NCI-H526 treated with DMSO at 0.1 percent for 48 hours (cell line): ENCODE results near the gene MT1G.
A peak's percentile ranks its signal among the peaks of the same experiment; 100 is the strongest.
"Not testable (repeated sequence)": the region's sequence is repeated elsewhere in the genome, so short reads cannot be mapped to it uniquely, and the experiment has no call there.

Source experiments
- DNase-seq: peaks from one replicate; lab custom pipeline; 2025; lab: John Stamatoyannopoulos, UW

MT1G gene

DNA sequence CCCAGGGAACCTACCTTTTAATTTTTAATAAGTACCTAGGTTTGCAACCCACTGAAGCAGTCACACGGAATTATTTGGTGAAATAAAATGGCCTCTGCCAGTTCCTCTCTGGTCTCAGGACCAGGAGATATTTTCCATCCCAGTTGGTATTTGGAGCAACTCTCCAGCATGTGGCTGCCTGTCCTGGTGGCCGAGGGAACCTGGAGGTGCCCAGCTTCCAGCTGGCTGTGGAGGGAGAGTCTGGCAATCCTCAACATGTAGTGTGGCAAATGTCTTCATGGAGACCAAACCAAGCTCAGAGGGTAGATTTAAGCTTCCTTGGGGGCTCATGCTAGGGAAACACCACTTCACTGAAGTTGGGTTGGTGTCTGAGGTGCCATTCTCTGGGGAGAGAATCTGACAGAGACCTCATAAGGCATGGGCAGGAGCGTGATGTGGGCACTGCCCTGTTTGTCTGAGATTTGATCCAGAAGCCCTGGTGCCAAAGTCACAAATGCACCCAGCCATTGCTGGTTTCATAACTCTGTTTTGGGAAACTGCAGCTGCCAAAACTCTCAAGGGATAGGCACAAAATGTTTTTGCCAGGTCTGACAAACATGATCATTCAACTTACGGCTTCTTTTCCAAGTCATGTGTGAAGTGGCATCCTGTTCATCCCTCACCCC lies 17.2 kb upstream of the MT1G start:
- DNase-seq: no peak

DNA sequence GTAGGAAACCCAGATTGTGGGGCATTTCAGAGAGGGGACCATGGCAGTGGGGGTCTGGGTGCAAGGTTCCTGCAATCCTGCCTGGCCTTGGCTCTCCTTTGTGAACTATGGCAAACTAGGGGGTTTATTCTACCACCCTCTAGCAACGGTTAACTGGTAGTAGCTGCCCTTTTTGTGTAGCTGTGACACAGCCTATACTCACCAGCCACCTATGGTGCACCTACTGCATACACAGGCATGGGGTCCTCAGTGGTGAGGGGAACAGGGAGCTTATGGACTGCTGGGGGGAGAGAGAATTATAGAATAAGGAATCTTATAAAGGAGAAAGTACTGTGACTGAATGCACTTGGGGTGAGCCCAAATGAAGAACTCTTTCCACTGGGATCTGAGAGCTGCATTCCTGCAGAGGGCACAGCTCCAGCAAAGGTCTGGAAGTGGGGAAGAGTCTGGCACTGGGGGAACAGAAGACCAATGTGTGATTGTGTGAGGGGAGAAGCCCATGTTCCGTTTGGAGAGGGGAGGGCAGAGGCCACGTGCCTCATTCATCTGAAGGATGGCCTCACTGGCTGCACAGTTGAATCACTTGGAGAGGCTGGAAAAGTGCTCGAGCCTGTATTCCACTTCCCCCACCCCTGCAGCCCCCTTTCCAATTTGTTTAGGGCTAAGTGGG lies 16.5 kb upstream of the MT1G start:
- no peak for DNase-seq

DNA sequence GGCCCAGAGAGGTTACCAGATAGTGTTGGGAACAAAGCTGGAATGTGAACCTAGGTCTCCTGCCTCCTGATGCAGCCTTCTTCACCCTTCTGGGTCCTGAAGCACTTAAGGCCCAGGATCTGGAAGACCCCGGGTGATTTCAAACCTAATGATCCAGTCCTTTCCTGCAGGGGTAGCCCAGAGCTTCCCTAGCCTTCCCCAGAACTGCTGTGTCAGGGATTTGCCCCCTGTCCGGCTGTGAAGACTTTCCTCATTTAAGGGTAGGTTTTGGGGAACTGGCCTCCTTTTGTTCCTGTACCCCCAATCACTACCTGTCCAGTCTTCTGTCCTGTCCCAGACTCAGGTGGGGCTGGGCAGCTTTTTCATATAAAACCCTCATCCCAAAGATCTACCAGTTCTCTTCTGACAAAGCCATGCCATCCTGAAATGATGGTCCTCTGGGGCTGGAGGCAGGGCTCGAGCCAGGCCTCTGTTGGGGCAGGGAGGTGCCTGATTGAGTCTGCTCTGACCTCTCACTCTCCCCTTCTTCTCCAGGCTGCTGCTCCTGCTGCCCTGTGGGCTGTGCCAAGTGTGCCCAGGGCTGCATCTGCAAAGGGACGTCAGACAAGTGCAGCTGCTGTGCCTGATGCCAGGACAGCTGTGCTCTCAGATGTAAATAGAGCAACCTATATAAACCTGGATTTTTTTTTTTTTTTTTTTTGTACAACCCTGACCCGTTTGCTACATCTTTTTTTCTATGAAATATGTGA lies 15.7 kb upstream of the MT1G start:
- no peak for DNase-seq

DNA sequence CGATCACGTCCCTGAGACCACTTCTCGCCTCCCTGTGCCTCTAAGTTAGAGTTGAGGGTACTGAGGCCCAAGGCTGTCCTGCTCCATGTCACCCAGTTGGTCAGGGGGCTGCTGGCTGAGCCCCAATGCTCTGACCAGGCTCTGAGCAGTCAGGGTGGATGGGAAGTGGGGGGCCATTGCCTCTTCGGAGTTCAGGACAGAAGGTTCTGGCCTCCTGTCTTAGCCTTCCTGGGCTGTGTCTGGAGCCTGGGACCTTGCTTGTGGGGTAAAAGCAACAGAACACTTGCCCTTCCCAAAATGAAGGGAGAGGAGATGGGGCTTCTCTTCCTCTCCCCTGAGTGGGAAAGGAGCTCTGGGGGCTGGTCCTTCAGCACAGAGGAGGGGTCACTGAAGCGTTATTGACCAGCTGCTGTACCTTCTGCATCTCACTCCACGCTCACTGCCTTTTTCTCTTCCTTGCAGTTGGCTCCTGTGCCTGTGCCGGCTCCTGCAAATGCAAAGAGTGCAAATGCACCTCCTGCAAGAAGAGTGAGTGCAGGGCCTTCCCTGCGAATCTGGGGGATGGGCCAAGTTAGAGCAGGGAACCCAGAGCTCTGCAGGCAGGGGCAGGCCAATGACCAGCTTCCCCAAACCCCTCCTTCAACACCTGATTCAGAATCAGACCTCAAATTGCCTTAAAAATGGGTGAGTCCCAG lies 15.0 kb upstream of the MT1G start:
- DNase-seq: no peak

DNA sequence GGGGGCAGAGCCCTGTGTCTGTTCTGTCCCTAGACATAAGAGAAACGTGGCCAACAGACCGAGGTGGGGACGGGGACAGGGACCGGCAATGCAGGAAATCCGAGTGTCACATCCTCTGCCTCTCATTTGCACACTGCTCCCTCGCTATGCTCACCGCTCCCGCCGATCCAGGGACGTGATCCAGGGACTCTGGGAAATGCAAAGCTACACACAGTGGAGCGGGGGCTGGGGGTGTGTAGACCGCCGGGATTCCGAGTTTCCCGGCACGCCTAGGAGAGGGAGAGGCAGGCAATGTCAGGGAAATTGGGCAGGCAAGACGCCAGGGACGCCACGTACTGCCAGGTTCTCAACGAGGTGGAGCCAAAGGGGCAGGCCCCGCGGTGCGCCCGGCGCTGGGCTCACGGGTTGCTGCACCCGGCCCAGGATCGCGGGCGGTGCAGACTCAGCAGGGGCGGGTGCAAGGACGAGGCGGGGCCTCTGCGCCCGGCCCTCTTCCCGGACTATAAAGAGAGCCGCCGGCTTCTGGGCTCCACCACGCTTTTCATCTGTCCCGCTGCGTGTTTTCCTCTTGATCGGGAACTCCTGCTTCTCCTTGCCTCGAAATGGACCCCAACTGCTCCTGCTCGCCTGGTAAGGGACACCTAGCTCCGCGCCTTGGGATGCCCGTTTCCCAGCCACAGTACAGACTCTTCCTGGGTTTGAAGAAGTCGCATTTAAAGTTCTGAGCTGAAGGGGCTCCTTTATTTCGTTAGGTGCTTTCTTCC lies 14.3 kb upstream of the MT1G start, which contains the start of gene MT1X:
TSS of gene MT1X (plus strand) at position 532 of the 764 bp plus-strand sequence. CDS start at position 603, 71 bp downstream.
- peak; percentile 72 for DNase-seq

GRCh38 chr16:56679818-56680217 lies 12.0 kb upstream of the MT1G start:
- no peak for DNase-seq

DNA sequence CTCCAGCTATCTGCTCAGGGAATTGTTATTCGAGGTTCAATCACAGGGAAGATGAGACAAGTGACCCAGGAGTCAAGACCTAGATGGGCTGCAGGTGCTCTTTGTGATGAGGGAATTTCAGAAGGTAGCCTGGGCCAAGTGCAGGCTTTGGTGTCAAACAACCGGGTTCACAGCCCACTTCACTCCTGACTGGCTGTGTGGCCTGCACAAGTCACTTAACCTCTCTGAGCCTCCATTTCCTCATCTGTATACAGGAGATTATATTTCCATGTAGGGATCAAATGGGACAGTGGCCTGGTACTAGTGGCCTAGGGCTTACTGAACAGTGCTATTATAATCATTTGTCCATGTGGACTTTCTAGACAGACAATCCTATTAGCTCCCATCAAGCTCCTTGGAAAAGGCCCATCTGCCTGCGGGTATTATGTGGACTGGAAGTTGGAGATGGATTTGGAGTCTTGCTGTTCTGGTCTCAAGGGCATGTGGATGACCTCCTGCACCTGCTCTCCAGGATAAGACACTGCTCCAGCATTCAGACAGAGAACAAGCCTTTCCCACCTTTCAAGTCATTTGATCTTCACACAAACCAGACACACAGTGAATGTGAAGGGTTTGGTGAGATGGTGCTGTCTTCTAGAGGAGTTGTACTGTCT lies 11.3 kb upstream of the MT1G start:
- DNase-seq: no peak

- no peak for DNase-seq
Observed at GRCh38 chr16:56677474-56677873, 9.6 kb upstream of the MT1G start.

DNA sequence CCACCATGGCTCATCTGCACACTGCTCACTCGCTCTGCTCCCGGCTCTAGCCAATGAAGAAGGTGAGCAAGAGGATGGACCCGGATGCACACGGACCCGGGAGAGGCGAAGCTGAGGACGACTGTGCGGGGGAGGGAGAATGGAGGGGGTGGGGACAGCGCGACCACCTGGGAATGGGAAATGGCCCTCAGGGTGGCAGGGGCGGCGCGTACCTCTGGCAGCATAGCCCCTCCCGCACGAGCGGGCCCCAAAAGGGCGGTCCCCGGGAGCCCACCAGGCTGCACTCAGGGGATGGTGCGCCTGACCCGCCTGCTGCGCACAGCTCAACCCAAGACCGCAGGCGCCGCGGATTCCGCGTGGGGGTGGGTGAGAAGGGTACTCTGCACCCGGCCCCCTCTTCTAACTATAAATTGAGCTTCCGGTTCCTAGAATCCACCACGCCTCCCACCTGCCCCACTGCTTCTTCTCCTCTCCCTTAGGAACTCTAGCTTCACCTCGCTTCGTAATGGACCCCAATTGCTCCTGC lies 7.9 kb upstream of the MT1G start:
- no peak for DNase-seq

DNA sequence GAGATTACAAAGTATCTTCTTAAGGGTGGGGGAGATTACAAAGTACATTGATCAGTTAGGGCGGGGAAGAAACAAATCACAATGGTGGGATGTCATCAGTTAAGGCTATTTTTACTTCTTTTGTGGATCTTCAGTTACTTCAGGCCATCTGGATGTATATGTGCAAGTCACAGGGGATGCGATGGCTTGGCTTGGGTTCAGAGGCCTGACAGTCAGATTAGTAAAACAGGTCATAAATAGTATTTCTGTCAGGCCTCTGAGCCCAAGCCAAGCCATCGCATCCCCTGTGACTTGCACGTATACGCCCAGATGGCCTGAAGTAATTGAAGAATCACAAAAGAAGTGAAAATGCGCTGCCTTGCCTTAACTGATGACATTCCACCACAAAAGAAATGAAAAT lies 6.7 kb upstream of the MT1G start:
- DNase-seq: not testable (repeated sequence)

GRCh38 chr16:56673921-56674320 lies 6.1 kb upstream of the MT1G start:
- no peak for DNase-seq

- no peak for DNase-seq
Observed at GRCh38 chr16:56672761-56673536, 5.1 kb upstream of the MT1G start.

GRCh38 chr16:56672171-56672570 lies 4.3 kb upstream of the MT1G start:
- DNase-seq: not testable (repeated sequence)

DNA sequence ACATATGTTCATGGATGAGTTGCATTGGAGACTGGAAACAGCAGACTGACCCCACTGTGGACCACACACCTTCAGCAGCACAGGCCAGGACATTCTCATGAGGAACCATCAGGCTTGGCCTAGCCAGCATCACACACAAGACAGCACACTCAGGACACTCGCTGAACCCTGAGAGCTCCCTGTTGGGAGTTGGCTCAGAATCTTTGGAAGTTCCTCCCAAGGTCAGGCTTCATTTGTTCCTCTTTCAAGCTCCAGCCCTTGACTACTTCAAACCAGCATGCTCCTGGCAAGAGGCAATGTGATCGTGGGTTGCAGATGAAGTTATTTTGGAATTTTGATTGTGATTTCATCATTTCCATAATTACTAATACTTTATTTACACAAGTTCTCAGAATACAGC lies 3.8 kb upstream of the MT1G start:
- not testable (repeated sequence) for DNase-seq

DNA sequence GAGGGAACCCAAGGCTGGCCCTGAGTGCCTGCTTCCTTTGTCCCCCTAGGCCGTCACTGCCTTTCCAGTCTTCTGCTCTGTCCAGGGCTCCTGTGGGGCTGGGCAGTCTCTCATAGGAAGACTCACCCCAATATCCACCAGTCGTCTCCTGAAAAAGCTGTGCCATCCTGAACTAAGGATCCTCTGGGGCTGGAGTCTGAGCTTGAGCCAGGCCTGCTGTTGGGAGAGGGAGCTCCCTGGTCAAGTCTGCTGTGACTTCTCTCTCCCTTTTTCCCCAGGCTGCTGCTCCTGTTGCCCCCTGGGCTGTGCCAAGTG lies 2.7 kb upstream of the MT1G start:
- DNase-seq: no peak

GRCh38 chr16:56669840-56670619 lies 2.2 kb upstream of the MT1G start:
- no peak for DNase-seq

GRCh38 chr16:56669005-56669839 lies 1.4 kb upstream of the MT1G start, which contains the start of gene MT1H:
Gene MT1H (plus strand): TSS chr16:56669814. CDS start chr16:56669885, 71 bp downstream.
- DNase-seq: no peak
